A549 (cell line): ENCODE data around the gene CACNG8.

Experiments used
- BHLHE40 ChIP-seq: IDR thresholded peaks from 2 replicates; pipeline ENCODE4 v1.6.1; 2012; ENCODE audit warnings: low read depth, low read length, inconsistent platforms
- CBX2 ChIP-seq: fragments of 200-600 bp; sonication (generic); IDR thresholded peaks from 2 replicates; pipeline ENCODE4 v1.6.1; 2016; ENCODE audit warnings: low read depth, mild to moderate bottlenecking, borderline replicate concordance
- CEBPB ChIP-seq, 2 experiments: fragments of >200 bp in 1 of 2; sonication (Bioruptor Twin) in 1 of 2; formaldehyde crosslinking in 1 of 2; IDR thresholded peaks; 2 replicates each; pipeline ENCODE4 v1.6.1; 2012 to 2016
- CTCF ChIP-seq: fragments of >200 bp; sonication (Bioruptor Twin); formaldehyde crosslinking; IDR thresholded peaks from 3 replicates; pipeline ENCODE4 v1.5.1; 2016
- FOXS1 ChIP-seq: fragments of 250-450 bp; sonication (Bioruptor Pico); IDR thresholded peaks from 2 replicates; pipeline ENCODE4 v1.5.0; 2020; ENCODE audit warnings: mild to moderate bottlenecking, moderate library complexity
- JUN ChIP-seq, 2 experiments: fragments of >200 bp; sonication (Bioruptor Twin); formaldehyde crosslinking; IDR thresholded peaks; 2 replicates in 1 of 2; 3 replicates in 1 of 2; pipeline ENCODE4 v1.6.1; 2016 to 2017
- JUNB ChIP-seq: fragments of >200 bp; sonication (Bioruptor Twin); formaldehyde crosslinking; IDR thresholded peaks from 2 replicates; pipeline ENCODE4 v1.6.1; 2016
- MAZ ChIP-seq: fragments of 150-350 bp; IDR thresholded peaks from 2 replicates; pipeline ENCODE4 v1.6.1; 2014; ENCODE audit warnings: antibody characterized with exemption, low read depth, low read length, borderline replicate concordance
- POLR2A ChIP-seq: IDR thresholded peaks from 2 replicates; pipeline ENCODE4 v1.6.1; 2012; ENCODE audit warnings: mild to moderate bottlenecking, low read length
- REST ChIP-seq: fragments of 200-600 bp; sonication (generic); IDR thresholded peaks from 2 replicates; pipeline ENCODE4 v1.6.1; 2016; ENCODE audit warnings: antibody characterized with exemption, mild to moderate bottlenecking, moderate library complexity
- USF2 ChIP-seq: fragments of 450-650 bp; IDR thresholded peaks from 2 replicates; pipeline ENCODE4 v1.6.1; 2014; ENCODE audit warnings: antibody characterized with exemption
- ZSCAN20 ChIP-seq: fragments of 250-450 bp; sonication (Bioruptor Pico); IDR thresholded peaks from 2 replicates; pipeline ENCODE4 v1.8.0; 2022; ENCODE audit warnings: mild to moderate bottlenecking, moderate library complexity

- TF ChIP-seq CEBPB (IDR thresholded peaks at IDR 0.05) (no peak), FOXS1 (CRISPR knock-in tag) (no peak), CTCF (no peak), POLR2A (no peak), CBX2 (no peak), REST (no peak), BHLHE40 (no peak), ZSCAN20 (no peak), MAZ (no peak), JUNB (no peak), USF2 (no peak), JUN (IDR thresholded peaks at IDR 0.05) (no peak)
These were observed 52.3 kb downstream of the CACNG8 start for GRCh38 chr19:54014920-54015560.
